Duodenal mucosa (tissue), 2 donors: ENCODE measurements around the gene XYLT2.

ENCODE experiments used
- H3K27ac ChIP-seq: one replicate; pipeline ENCODE4 v1.7.0; 2013; ENCODE audit warnings: low read depth, low read length
- H3K27me3 ChIP-seq, 2 donors: one replicate each; pipeline ENCODE4 v1.7.0; 2013; ENCODE audit warnings: low read length in 2 of 2, control low read depth in 1 of 2; ENCODE audit not compliant: insufficient read depth in 2 of 2, control insufficient read depth in 1 of 2
- H3K36me3 ChIP-seq, 2 donors: one replicate each; pipeline ENCODE4 v1.7.0; 2013; ENCODE audit warnings: low read length in 2 of 2, control low read depth in 1 of 2; ENCODE audit not compliant: insufficient read depth in 2 of 2, control insufficient read depth in 1 of 2
- H3K4me1 ChIP-seq, 2 donors: one replicate each; pipeline ENCODE4 v1.7.0; 2013; ENCODE audit warnings: low read length in 2 of 2, control low read depth in 1 of 2; ENCODE audit not compliant: insufficient read depth in 2 of 2, control insufficient read depth in 1 of 2
- H3K4me3 ChIP-seq, 2 donors: one replicate each; pipeline ENCODE4 v1.7.0; 2013; ENCODE audit warnings: low read length in 2 of 2, low read depth in 1 of 2
- H3K9ac ChIP-seq, 2 donors: one replicate each; pipeline ENCODE4 v1.7.0; 2013; ENCODE audit warnings: low read length in 2 of 2, low read depth in 1 of 2
- H3K9me3 ChIP-seq, 2 donors: one replicate each; pipeline ENCODE4 v1.7.0; 2013; ENCODE audit warnings: low read length in 2 of 2, control low read depth in 1 of 2; ENCODE audit not compliant: control insufficient read depth in 1 of 2

The XYLT2 gene

GRCh38 chr17:50348522-50349242 lies 2.8 kb downstream of the XYLT2 start:
- Histone ChIP-seq H3K27me3 (no peaks in the 10 kb centered on the region), H3K9me3 (no peaks in the 10 kb centered on the region), H3K4me1 (peaks cover 21 to 23% of the 10 kb centered on the region in 2 donors), H3K9ac (no peak overlapping the region), H3K4me3 (no peak overlapping the region), H3K27ac (no peak overlapping the region), H3K36me3 (peaks cover 0 to 3% of the 10 kb centered on the region in 2 donors)

DNA sequence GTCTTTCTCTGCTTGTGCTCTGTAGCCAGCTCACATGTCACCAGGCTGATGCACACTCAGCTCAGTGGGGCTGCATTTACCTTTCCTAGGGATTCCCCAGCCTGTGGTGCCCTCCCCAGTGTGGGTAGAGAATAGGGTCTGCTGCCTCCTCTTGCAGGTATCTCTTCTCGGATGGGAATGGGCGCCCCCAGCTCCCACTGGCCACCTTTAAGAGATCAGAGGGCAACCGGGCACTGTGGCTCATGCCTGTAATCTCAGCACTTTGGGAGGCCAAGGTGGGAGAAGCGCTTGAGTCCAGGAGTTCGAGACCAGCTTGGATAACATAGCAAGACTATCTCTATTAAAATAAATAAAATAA lies 3.3 kb downstream of the XYLT2 start:
- Histone ChIP-seq H3K36me3 (peaks cover under 1 to 8% of the 10 kb centered on the region in 2 donors), H3K9ac (no peak overlapping the region), H3K4me3 (no peak overlapping the region), H3K4me1 (peaks cover 21 to 23% of the 10 kb centered on the region in 2 donors), H3K27ac (no peak overlapping the region), H3K27me3 (no peaks in the 10 kb centered on the region), H3K9me3 (no peaks in the 10 kb centered on the region)

- no peak overlapping the region for H3K9ac ChIP-seq
- H3K36me3 ChIP-seq, result peaks cover 15 to 23% of the 10 kb centered on the region in 2 donors
- no peaks in the 10 kb centered on the region for H3K27me3 ChIP-seq
- H3K4me1 ChIP-seq, result peaks cover 12 to 13% of the 10 kb centered on the region in 2 donors
- no peak overlapping the region for H3K4me3 ChIP-seq
- H3K27ac ChIP-seq, result no peak overlapping the region
- no peaks in the 10 kb centered on the region for H3K9me3 ChIP-seq
Observed at GRCh38 chr17:50350733-50351132, 4.8 kb downstream of the XYLT2 start.

DNA sequence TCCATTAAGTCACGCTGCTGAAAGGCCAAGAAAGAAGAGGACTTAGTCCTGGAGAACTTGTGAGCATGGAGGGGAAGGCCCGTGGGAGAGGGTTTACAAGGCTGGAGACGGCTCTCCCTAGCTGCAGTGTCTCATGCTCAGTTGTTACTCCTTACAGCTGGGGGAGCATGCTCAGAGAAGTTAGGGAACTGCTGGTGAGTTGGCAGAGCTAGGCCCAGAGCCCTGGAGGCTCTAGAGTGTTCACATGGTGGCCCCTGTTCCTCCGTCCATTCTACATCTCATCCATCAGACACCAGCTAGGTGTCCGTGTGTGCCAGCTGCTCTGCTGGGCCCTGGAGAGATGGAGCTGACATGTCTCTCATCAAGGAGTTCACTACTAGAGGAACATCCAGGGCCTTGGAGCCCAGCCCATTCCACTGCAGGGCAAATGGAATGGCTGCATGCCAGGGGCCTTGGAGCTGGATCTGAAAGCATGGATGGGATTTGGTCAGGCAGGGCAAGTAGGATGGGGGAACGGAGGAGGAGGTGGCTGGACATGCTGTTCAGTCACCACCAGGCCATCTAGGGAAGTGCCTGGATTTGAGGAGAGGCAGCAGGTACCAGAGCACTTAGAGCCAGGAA lies 6.3 kb downstream of the XYLT2 start:
- Histone ChIP-seq H3K4me3 (no peak overlapping the region), H3K27ac (no peak overlapping the region), H3K36me3 (peaks cover 29 to 38% of the 10 kb centered on the region in 2 donors), H3K9ac (no peak overlapping the region), H3K27me3 (no peaks in the 10 kb centered on the region), H3K9me3 (no peaks in the 10 kb centered on the region), H3K4me1 (peaks cover 6 to 8% of the 10 kb centered on the region in 2 donors)

- Histone ChIP-seq H3K4me3 (no peak overlapping the region), H3K36me3 (peaks cover 33 to 42% of the 10 kb centered on the region in 2 donors), H3K4me1 (no peaks in the 10 kb centered on the region), H3K9me3 (no peaks in the 10 kb centered on the region), H3K27ac (no peak overlapping the region), H3K27me3 (no peaks in the 10 kb centered on the region), H3K9ac (no peak overlapping the region)
Observed at GRCh38 chr17:50352693-50353599, 7.0 kb downstream of the XYLT2 start.

DNA sequence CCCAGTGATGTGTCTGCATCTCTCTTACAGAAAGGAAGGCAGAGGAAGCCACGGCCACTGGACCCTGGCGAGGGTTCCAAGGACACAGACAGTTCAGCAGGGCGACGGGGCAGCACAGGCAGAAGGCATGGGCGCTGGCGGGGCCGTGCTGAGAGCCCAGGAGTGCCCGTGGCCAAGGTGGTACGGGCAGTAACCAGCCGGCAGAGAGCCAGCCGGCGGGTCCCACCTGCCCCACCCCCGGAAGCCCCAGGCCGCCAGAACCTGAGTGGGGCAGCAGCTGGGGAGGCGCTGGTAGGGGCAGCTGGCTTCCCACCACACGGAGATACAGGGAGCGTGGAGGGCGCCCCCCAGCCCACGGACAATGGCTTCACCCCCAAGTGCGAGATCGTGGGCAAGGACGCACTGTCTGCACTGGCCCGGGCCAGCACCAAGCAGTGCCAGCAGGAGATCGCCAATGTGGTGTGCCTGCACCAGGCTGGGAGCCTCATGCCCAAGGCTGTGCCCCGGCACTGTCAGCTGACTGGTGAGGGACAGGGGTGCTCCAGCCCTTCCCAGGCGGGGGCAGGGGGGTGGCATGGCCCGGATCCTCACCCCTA lies 7.8 kb downstream of the XYLT2 start:
- H3K27me3 ChIP-seq, result no peaks in the 10 kb centered on the region
- H3K27ac ChIP-seq, result no peak overlapping the region
- no peaks in the 10 kb centered on the region for H3K4me1 ChIP-seq
- H3K36me3 ChIP-seq, result peaks cover 34 to 50% of the 10 kb centered on the region in 2 donors
- H3K9ac ChIP-seq, result no peak overlapping the region
- no peak overlapping the region for H3K4me3 ChIP-seq
- H3K9me3 ChIP-seq, result no peaks in the 10 kb centered on the region

- H3K27ac ChIP-seq, result no peak overlapping the region
- no peak overlapping the region for H3K9ac ChIP-seq
- peaks cover 34 to 55% of the 10 kb centered on the region in 2 donors for H3K36me3 ChIP-seq
- no peaks in the 10 kb centered on the region for H3K4me1 ChIP-seq
- H3K27me3 ChIP-seq, result no peaks in the 10 kb centered on the region
- no peak overlapping the region for H3K4me3 ChIP-seq
- no peaks in the 10 kb centered on the region for H3K9me3 ChIP-seq
Observed at GRCh38 chr17:50354198-50354597, 8.3 kb downstream of the XYLT2 start.

DNA sequence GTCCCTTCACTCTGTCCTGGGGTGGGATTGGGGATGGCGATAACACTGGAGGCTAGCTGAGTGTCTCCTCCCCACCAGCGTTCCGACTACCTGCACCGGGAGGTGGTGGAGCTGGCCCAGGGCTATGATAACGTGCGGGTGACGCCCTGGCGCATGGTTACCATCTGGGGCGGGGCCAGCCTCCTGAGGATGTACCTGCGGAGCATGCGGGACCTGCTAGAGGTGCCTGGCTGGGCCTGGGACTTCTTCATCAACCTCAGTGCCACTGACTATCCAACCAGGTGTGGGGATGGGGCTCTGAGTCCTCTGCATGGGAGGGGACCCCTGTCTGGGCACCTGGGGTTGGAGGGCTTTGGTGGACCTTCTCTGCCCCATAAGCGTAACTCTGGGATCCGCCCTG lies 8.8 kb downstream of the XYLT2 start:
- Histone ChIP-seq H3K36me3 (peaks cover 34 to 61% of the 10 kb centered on the region in 2 donors), H3K27ac (no peak overlapping the region), H3K4me3 (no peak overlapping the region), H3K27me3 (no peaks in the 10 kb centered on the region), H3K4me1 (no peaks in the 10 kb centered on the region), H3K9me3 (no peaks in the 10 kb centered on the region), H3K9ac (no peak overlapping the region)

GRCh38 chr17:50355336-50355700 lies 9.4 kb downstream of the XYLT2 start:
- H3K4me3 ChIP-seq, result no peak overlapping the region
- H3K9me3 ChIP-seq, result no peaks in the 10 kb centered on the region
- H3K9ac ChIP-seq, result no peak overlapping the region
- no peaks in the 10 kb centered on the region for H3K27me3 ChIP-seq
- H3K27ac ChIP-seq, result no peak overlapping the region
- peaks cover 34 to 66% of the 10 kb centered on the region in 2 donors for H3K36me3 ChIP-seq
- no peaks in the 10 kb centered on the region for H3K4me1 ChIP-seq
